ENCODE results near the gene PLEKHG4.

The PLEKHG4 gene

GRCh38 chr16:67256701-67257230, 22.6 kb upstream of the PLEKHG4 start:
- Histone ChIP-seq H3K9me3 (ENCODE audit: insufficient read depth, low read depth, low read length) (peaks cover 5% of the 10 kb centered on the region), H3K4me2 (ENCODE audit: low read length) (no peak overlapping the region), H2BK120ac (ENCODE audit: insufficient read depth, low read length, poor library complexity) (no peak overlapping the region), H3K79me1 (ENCODE audit: low read length) (no peaks in the 10 kb centered on the region), H2BK12ac (ENCODE audit: low read length) (no peak overlapping the region), H3K27me3 (ENCODE audit: insufficient read depth, low read length) (no peaks in the 10 kb centered on the region), H3K4ac (ENCODE audit: low read depth, low read length) (no peak overlapping the region), H3K14ac (ENCODE audit: low read length) (no peak overlapping the region), H2BK5ac (ENCODE audit: low read depth, low read length, poor library complexity) (no peak overlapping the region), H3K9ac (ENCODE audit: low read length) (no peak overlapping the region), H2AK5ac (ENCODE audit: low read length) (no peak overlapping the region), H3K4me1 (ENCODE audit: control insufficient read depth in 1 of 2, insufficient read depth in 2 of 2, low read length in 2 of 2) (no peaks in the 10 kb centered on the region), H3K36me3 (ENCODE audit: control insufficient read depth in 1 of 2, insufficient read depth in 2 of 2, low read length in 2 of 2) (no peaks in the 10 kb centered on the region), H3K23ac (ENCODE audit: low read length) (no peak overlapping the region), H4K12ac (ENCODE audit: low read depth, low read length) (no peak overlapping the region), H3K27ac (ENCODE audit: low read depth, low read length) (no peak overlapping the region), H2AFZ (ENCODE audit: insufficient read depth, low read length, poor library complexity) (no peak overlapping the region), H3K4me3 (ENCODE audit: low read depth, low read length) (no peak overlapping the region), H4K91ac (ENCODE audit: low read depth, low read length) (no peak overlapping the region), H3K18ac (ENCODE audit: low read length) (no peak overlapping the region), H4K8ac (ENCODE audit: low read depth, low read length) (no peak overlapping the region), H3K79me2 (ENCODE audit: control insufficient read depth, insufficient read depth, low read length, poor library complexity) (no peaks in the 10 kb centered on the region)
- no CpG with 5 or more reads among the region's 11 CpGs for WGBS (ENCODE audit: extremely low coverage, insufficient coverage, insufficient read length)
- DNase-seq = no peak

- Histone ChIP-seq H4K12ac (ENCODE audit: low read depth, low read length) (no peak overlapping the region), H3K4me3 (ENCODE audit: low read depth, low read length) (no peak overlapping the region), H3K18ac (ENCODE audit: low read length) (no peak overlapping the region), H3K9ac (ENCODE audit: low read length) (no peak overlapping the region), H3K27me3 (ENCODE audit: insufficient read depth, low read length) (peaks cover 1% of the 10 kb centered on the region), H3K23ac (ENCODE audit: low read length) (no peak overlapping the region), H3K27ac (ENCODE audit: low read depth, low read length) (no peak overlapping the region), H2AFZ (ENCODE audit: insufficient read depth, low read length, poor library complexity) (no peak overlapping the region), H2BK12ac (ENCODE audit: low read length) (no peak overlapping the region), H3K4me2 (ENCODE audit: low read length) (no peak overlapping the region), H2AK5ac (ENCODE audit: low read length) (no peak overlapping the region), H3K36me3 (ENCODE audit: control insufficient read depth in 1 of 2, insufficient read depth in 2 of 2, low read length in 2 of 2) (no peaks in the 10 kb centered on the region), H3K9me3 (ENCODE audit: insufficient read depth, low read depth, low read length) (peaks cover 5% of the 10 kb centered on the region), H3K79me1 (ENCODE audit: low read length) (no peaks in the 10 kb centered on the region), H4K91ac (ENCODE audit: low read depth, low read length) (no peak overlapping the region), H3K4ac (ENCODE audit: low read depth, low read length) (no peak overlapping the region), H3K4me1 (ENCODE audit: control insufficient read depth in 1 of 2, insufficient read depth in 2 of 2, low read length in 2 of 2) (no peaks in the 10 kb centered on the region), H4K8ac (ENCODE audit: low read depth, low read length) (no peak overlapping the region), H2BK5ac (ENCODE audit: low read depth, low read length, poor library complexity) (no peak overlapping the region), H3K79me2 (ENCODE audit: control insufficient read depth, insufficient read depth, low read length, poor library complexity) (no peaks in the 10 kb centered on the region), H2BK120ac (ENCODE audit: insufficient read depth, low read length, poor library complexity) (no peak overlapping the region), H3K14ac (ENCODE audit: low read length) (no peak overlapping the region)
- DNase-seq = no peak
- no CpG with 5 or more reads among the region's 4 CpGs for WGBS (ENCODE audit: extremely low coverage, insufficient coverage, insufficient read length)
Observed at GRCh38 chr16:67257486-67258160, 21.7 kb upstream of the PLEKHG4 start.

- H4K8ac ChIP-seq (ENCODE audit: low read depth, low read length) = no peak overlapping the region
- no peak overlapping the region for H3K9ac ChIP-seq (ENCODE audit: low read length)
- H4K91ac ChIP-seq (ENCODE audit: low read depth, low read length) = no peak overlapping the region
- H2BK120ac ChIP-seq (ENCODE audit: insufficient read depth, low read length, poor library complexity) = no peak overlapping the region
- no peak overlapping the region for H3K14ac ChIP-seq (ENCODE audit: low read length)
- WGBS (ENCODE audit: extremely low coverage, insufficient coverage, insufficient read length) = no CpG with 5 or more reads among the region's 11 CpGs
- H3K18ac ChIP-seq (ENCODE audit: low read length) = no peak overlapping the region
- H3K4me3 ChIP-seq (ENCODE audit: low read depth, low read length) = no peak overlapping the region
- H3K27me3 ChIP-seq (ENCODE audit: insufficient read depth, low read length) = peaks cover 2% of the 10 kb centered on the region
- H3K9me3 ChIP-seq (ENCODE audit: insufficient read depth, low read depth, low read length) = peaks cover 3% of the 10 kb centered on the region
- no peaks in the 10 kb centered on the region for H3K36me3 ChIP-seq (ENCODE audit: control insufficient read depth in 1 of 2, insufficient read depth in 2 of 2, low read length in 2 of 2)
- H3K23ac ChIP-seq (ENCODE audit: low read length) = no peak overlapping the region
- H3K79me1 ChIP-seq (ENCODE audit: low read length) = no peaks in the 10 kb centered on the region
- peak; percentile 81 to 86 for DNase-seq
- H3K27ac ChIP-seq (ENCODE audit: low read depth, low read length) = no peak overlapping the region
- no peak overlapping the region for H3K4me2 ChIP-seq (ENCODE audit: low read length)
- H2BK12ac ChIP-seq (ENCODE audit: low read length) = no peak overlapping the region
- H3K4ac ChIP-seq (ENCODE audit: low read depth, low read length) = no peak overlapping the region
- no peak overlapping the region for H4K12ac ChIP-seq (ENCODE audit: low read depth, low read length)
- H2BK5ac ChIP-seq (ENCODE audit: low read depth, low read length, poor library complexity) = no peak overlapping the region
- no peaks in the 10 kb centered on the region for H3K4me1 ChIP-seq (ENCODE audit: control insufficient read depth in 1 of 2, insufficient read depth in 2 of 2, low read length in 2 of 2)
- H2AK5ac ChIP-seq (ENCODE audit: low read length) = no peak overlapping the region
- H3K79me2 ChIP-seq (ENCODE audit: control insufficient read depth, insufficient read depth, low read length, poor library complexity) = no peaks in the 10 kb centered on the region
- H2AFZ ChIP-seq (ENCODE audit: insufficient read depth, low read length, poor library complexity) = no peak overlapping the region
Observed at GRCh38 chr16:67258161-67258835, 21.0 kb upstream of the PLEKHG4 start.

- Histone ChIP-seq H3K27me3 (ENCODE audit: insufficient read depth, low read length) (peaks cover 2% of the 10 kb centered on the region), H3K79me1 (ENCODE audit: low read length) (no peaks in the 10 kb centered on the region), H3K9ac (ENCODE audit: low read length) (no peak overlapping the region), H2AFZ (ENCODE audit: insufficient read depth, low read length, poor library complexity) (no peak overlapping the region), H3K79me2 (ENCODE audit: control insufficient read depth, insufficient read depth, low read length, poor library complexity) (no peaks in the 10 kb centered on the region), H4K91ac (ENCODE audit: low read depth, low read length) (no peak overlapping the region), H4K8ac (ENCODE audit: low read depth, low read length) (no peak overlapping the region), H3K4ac (ENCODE audit: low read depth, low read length) (no peak overlapping the region), H2AK5ac (ENCODE audit: low read length) (no peak overlapping the region), H2BK12ac (ENCODE audit: low read length) (no peak overlapping the region), H3K4me1 (ENCODE audit: control insufficient read depth in 1 of 2, insufficient read depth in 2 of 2, low read length in 2 of 2) (no peaks in the 10 kb centered on the region), H3K4me3 (ENCODE audit: low read depth, low read length) (no peak overlapping the region), H3K4me2 (ENCODE audit: low read length) (no peak overlapping the region), H3K36me3 (ENCODE audit: control insufficient read depth in 1 of 2, insufficient read depth in 2 of 2, low read length in 2 of 2) (no peaks in the 10 kb centered on the region), H3K18ac (ENCODE audit: low read length) (no peak overlapping the region), H3K14ac (ENCODE audit: low read length) (no peak overlapping the region), H2BK120ac (ENCODE audit: insufficient read depth, low read length, poor library complexity) (no peak overlapping the region), H3K23ac (ENCODE audit: low read length) (no peak overlapping the region), H4K12ac (ENCODE audit: low read depth, low read length) (no peak overlapping the region), H2BK5ac (ENCODE audit: low read depth, low read length, poor library complexity) (no peak overlapping the region), H3K9me3 (ENCODE audit: insufficient read depth, low read depth, low read length) (peaks cover 3% of the 10 kb centered on the region), H3K27ac (ENCODE audit: low read depth, low read length) (no peak overlapping the region)
- WGBS (ENCODE audit: extremely low coverage, insufficient coverage, insufficient read length) = no CpG with 5 or more reads among the region's 12 CpGs
- DNase-seq = no peak
Observed at GRCh38 chr16:67259705-67260104, 19.6 kb upstream of the PLEKHG4 start.

All from trophoblast cell (in vitro differentiated cells and primary cell).